ENCODE data around the gene RAP1GAP2.
"Not testable (repeated sequence)": the region's sequence is repeated elsewhere in the genome, so short reads cannot be mapped to it uniquely, and the experiment has no call there.

Gene RAP1GAP2

GRCh38 chr17:3012926-3013581 lies 216.8 kb downstream of the RAP1GAP2 start:
- peak in 1 of 2 donors; percentile 29 for DNase-seq (ENCODE audit: extremely low read depth in 1 of 2, low read depth in 1 of 2)

- DNase-seq (ENCODE audit: extremely low read depth in 1 of 2, low read depth in 1 of 2): no peak
Measured at GRCh38 chr17:3015890-3016289, 219.7 kb downstream of the RAP1GAP2 start.

- DNase-seq (ENCODE audit: extremely low read depth in 1 of 2, low read depth in 1 of 2): no peak
Measured at GRCh38 chr17:3017936-3018335, 221.7 kb downstream of the RAP1GAP2 start.

- DNase-seq (ENCODE audit: extremely low read depth in 1 of 2, low read depth in 1 of 2): no peak
Measured at GRCh38 chr17:3019761-3020160, 223.5 kb downstream of the RAP1GAP2 start.

- DNase-seq (ENCODE audit: extremely low read depth in 1 of 2, low read depth in 1 of 2): no peak
Measured at GRCh38 chr17:3020381-3020780, 224.1 kb downstream of the RAP1GAP2 start.

- no peak for DNase-seq (ENCODE audit: extremely low read depth in 1 of 2, low read depth in 1 of 2)
Measured at GRCh38 chr17:3022197-3022596, 226.0 kb downstream of the RAP1GAP2 start.

- DNase-seq (ENCODE audit: extremely low read depth in 1 of 2, low read depth in 1 of 2): no peak
Measured at GRCh38 chr17:3024346-3024745, 228.1 kb downstream of the RAP1GAP2 start.

GRCh38 chr17:3025421-3026124 lies 229.3 kb downstream of the RAP1GAP2 start:
- no peak for DNase-seq (ENCODE audit: extremely low read depth in 1 of 2, low read depth in 1 of 2)

- no peak for DNase-seq (ENCODE audit: extremely low read depth in 1 of 2, low read depth in 1 of 2)
Measured at GRCh38 chr17:3026125-3026855, 230.1 kb downstream of the RAP1GAP2 start.

- no peak for DNase-seq (ENCODE audit: extremely low read depth in 1 of 2, low read depth in 1 of 2)
Measured at GRCh38 chr17:3026856-3027751, 230.9 kb downstream of the RAP1GAP2 start.

GRCh38 chr17:3027786-3028532 lies 231.7 kb downstream of the RAP1GAP2 start:
- DNase-seq (ENCODE audit: extremely low read depth in 1 of 2, low read depth in 1 of 2): no peak

GRCh38 chr17:3029213-3029913 lies 233.1 kb downstream of the RAP1GAP2 start:
- DNase-seq (ENCODE audit: extremely low read depth in 1 of 2, low read depth in 1 of 2): no peak

GRCh38 chr17:3030096-3030495 lies 233.9 kb downstream of the RAP1GAP2 start:
- no peak for DNase-seq (ENCODE audit: extremely low read depth in 1 of 2, low read depth in 1 of 2)

- not testable (repeated sequence) for DNase-seq (ENCODE audit: extremely low read depth in 1 of 2, low read depth in 1 of 2)
Measured at GRCh38 chr17:3030852-3031470, 234.7 kb downstream of the RAP1GAP2 start.

- no peak for DNase-seq (ENCODE audit: extremely low read depth in 1 of 2, low read depth in 1 of 2)
Measured at GRCh38 chr17:3032258-3033247, 236.3 kb downstream of the RAP1GAP2 start.

GRCh38 chr17:3033248-3033640 lies 237.0 kb downstream of the RAP1GAP2 start:
- no peak for DNase-seq (ENCODE audit: extremely low read depth in 1 of 2, low read depth in 1 of 2)

- no peak for DNase-seq (ENCODE audit: extremely low read depth in 1 of 2, low read depth in 1 of 2)
Measured at GRCh38 chr17:3033741-3034577, 237.7 kb downstream of the RAP1GAP2 start.

All from stimulated activated CD8-positive, alpha-beta memory T cell treated with anti-CD3 and anti-CD28 coated beads, Interleukin-7, amount 100 ng/mL, for 48 hours (primary cell).